NCI-H187 (cell line): ENCODE measurements around the gene EIF4E3.

Experiments used
- DNase-seq, 2 experiments: peaks; one replicate each; lab custom pipeline; 2025; lab: John Stamatoyannopoulos, UW

EIF4E3 gene

GRCh38 chr3:71689291-71689690 lies 35.9 kb downstream of the EIF4E3 start:
- no peak for DNase-seq

- no peak for DNase-seq
Measured at GRCh38 chr3:71688121-71688520, 37.1 kb downstream of the EIF4E3 start.

DNA sequence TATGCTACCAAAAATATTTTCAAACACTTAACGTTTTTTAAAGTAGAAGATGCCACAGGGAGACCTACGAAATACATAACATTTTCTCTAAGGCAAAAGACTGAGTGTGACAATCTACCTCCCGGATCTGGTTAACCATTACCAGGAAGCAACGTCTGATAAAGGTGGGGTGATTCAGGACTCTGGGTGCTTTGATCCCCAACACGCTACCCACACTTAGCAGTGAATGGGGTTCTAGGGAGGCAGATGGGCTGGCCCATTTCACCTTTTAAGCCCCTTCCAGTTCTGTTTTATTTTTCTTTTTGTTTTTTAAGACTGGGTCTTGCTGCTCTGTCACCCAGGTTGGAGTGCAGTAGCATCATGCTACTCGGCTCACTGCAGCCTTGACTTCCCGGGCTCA lies 39.5 kb downstream of the EIF4E3 start:
- DNase-seq = no peak

DNA sequence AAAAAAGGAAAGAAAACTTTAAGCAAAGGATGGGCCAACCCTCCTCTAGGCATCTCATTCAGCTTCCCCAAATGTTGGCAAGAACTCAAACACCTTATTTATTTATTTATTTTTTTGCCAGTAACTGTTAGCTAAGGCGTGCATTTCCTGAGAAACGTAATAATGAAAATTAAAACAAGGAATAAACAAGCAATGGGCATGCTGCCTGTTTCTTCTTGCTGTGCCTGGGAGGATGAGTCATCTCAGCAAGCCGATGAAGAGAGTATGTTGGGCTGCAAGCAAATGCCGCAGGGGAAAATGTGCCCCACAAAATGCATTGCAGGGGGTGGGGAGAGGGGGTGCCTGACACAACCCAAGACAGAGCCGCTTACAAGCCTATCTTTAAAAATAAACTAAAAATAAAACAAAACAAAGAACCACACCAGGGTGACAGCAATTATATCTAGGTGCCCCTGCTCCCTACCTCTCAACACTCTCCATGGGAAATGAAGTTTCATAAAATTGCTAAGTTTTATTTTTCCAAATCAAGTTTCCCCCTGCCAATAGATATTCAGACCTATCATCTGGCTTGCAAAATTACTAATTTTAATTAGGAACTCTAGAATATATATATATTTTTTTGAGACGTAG lies 40.3 kb downstream of the EIF4E3 start:
- DNase-seq = no peak

GRCh38 chr3:71684046-71684756 lies 41.0 kb downstream of the EIF4E3 start:
- no peak for DNase-seq

DNA sequence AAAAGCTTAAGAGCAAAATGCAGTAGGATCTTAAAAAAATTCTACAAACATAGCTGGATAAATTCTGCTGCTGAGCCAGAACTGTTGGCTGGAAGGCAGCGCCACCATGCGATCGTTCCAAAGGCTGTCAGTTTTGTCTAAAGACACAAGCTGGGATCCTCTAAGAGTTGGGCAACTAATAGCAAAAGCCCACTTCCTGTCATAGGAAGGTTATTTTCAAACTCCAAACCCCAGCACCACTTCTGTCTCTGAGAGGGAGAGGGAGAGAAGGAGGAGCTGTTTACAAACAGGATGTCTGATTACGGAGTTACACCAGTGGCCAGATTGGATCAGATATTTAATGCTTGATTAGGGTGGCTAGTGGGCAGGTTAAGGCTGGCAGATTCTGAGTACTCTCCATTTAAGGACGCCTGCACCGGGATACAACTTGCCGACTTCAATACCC lies 44.0 kb downstream of the EIF4E3 start:
- no peak for DNase-seq

GRCh38 chr3:71680603-71681002 lies 44.6 kb downstream of the EIF4E3 start:
- DNase-seq = no peak

- DNase-seq = no peak
Measured at GRCh38 chr3:71676931-71677330, 48.3 kb downstream of the EIF4E3 start.

GRCh38 chr3:71673486-71673885 lies 51.7 kb downstream of the EIF4E3 start:
- DNase-seq = no peak

GRCh38 chr3:71672807-71673206 lies 52.4 kb downstream of the EIF4E3 start:
- DNase-seq = no peak

- DNase-seq = no peak
Measured at GRCh38 chr3:71672340-71672739, 52.9 kb downstream of the EIF4E3 start.

- DNase-seq = no peak
Measured at GRCh38 chr3:71671216-71671845, 53.9 kb downstream of the EIF4E3 start.

DNA sequence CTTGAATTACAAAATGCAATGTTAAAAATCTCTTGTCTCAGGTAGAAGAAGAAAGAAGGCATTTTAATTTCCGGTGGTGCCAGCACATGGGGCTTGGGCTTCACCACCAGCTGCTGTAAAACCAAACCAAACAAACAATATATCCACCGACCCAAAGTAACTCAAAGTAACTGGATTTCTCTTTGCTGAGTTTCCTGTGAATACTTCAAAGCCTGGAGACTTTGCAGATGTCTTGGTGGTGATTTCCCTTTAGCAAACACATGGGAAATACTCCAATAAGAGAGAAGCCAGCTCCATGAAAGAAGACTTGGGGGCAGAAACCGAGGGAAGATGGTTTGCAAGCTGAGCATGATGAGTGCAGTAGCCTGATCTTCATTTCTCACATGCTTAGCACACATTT lies 62.6 kb downstream of the EIF4E3 start:
- DNase-seq = no peak

DNA sequence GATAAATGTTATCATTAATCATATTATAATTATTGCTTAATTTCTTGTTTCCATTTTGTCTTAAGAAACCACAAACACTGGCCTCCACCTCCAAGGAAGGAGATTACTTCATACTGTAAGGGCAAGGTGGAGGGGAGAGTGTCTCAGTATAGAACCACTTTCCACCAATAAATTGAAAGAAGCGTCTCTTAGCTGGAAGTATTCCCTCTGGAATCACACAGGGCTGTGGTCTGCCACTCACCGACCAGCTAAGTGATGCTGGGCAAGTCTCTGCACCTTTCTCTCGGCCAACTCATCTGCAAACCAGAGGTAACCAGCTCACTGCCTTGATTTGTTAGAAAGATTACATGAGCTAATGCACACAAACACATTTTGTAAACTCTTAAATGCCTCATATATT lies 63.1 kb downstream of the EIF4E3 start:
- DNase-seq = no peak

DNA sequence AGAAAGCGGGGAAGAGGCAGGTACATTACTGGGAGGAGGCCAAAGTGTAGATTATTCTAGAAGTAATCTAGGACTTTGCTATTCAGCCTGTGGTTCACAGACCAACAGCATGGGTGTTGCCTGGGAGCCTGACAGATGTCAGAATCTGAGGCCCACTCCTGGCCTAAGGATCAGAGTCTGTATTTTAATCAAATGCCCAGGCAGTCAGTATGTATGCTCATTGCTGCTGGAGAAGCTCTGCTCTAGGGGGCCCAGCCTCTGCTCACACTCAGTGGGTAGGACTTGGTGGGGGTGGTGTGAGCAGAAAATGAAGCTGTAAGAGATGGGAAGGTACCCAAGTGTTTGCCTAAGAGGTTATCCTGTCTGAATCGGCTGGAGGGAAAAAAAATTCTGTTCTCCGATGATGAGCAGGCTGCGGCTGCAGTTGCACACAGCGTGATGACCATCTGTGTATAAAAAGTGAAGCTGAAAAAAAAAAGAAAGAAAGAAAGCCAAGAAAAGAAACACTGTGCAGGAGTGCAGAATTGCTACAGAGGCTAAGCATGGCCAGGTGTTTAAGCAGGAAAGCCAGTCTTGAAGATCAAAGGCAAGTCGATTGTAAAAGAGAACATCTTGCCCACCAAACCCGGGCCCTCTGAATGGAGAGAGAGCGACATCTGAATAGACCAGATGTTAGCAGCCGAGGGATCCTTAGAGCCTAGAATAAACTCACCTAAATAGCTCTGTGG lies 65.2 kb downstream of the EIF4E3 start:
- no peak for DNase-seq

- no peak for DNase-seq
Measured at GRCh38 chr3:71657831-71658530, 67.2 kb downstream of the EIF4E3 start.

DNA sequence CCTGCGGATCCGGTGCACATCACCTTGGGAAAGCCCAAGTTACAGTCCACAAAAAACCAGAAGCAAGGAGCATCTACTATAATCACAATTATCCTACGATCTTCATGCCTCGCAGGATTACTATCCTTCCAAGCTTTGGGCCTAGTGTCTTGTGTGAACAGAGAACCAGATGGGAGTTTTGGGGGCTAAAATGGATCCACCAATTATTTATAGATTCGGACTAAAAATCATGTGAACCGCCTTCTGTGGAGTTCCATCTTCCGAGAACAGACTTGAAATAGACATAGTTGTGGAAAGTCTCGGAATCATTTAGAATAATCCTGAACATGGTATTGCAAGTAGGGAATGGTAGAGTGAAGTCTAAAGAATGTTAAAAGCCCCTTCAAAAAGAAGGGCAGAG lies 70.1 kb downstream of the EIF4E3 start:
- DNase-seq = no peak

- no peak for DNase-seq
Measured at GRCh38 chr3:71653414-71653807, 71.8 kb downstream of the EIF4E3 start.

GRCh38 chr3:71652781-71653413 lies 72.3 kb downstream of the EIF4E3 start:
- DNase-seq = no peak

GRCh38 chr3:71651625-71652024 lies 73.6 kb downstream of the EIF4E3 start:
- no peak for DNase-seq

- DNase-seq = no peak
Measured at GRCh38 chr3:71650372-71650771, 74.8 kb downstream of the EIF4E3 start.

GRCh38 chr3:71649757-71650156 lies 75.4 kb downstream of the EIF4E3 start:
- DNase-seq = no peak
